IPS DF 4.7 (cell line): Measurements from ENCODE around the gene ME3.
"Not testable (repeated sequence)": the region's sequence is repeated elsewhere in the genome, so short reads cannot be mapped to it uniquely, and the experiment has no call there.

Experiments
- DNase-seq: peaks from one replicate; pipeline ENCODE4 v3.0.0-alpha.2; 2013; ENCODE audit warnings: low spot score; ENCODE audit errors: extremely low read depth

Gene ME3

GRCh38 chr11:86440843-86441242, 231.6 kb downstream of the ME3 start:
- no peak for DNase-seq

GRCh38 chr11:86440305-86440716, 232.1 kb downstream of the ME3 start:
- DNase-seq = no peak

GRCh38 chr11:86438685-86439084, 233.7 kb downstream of the ME3 start:
- no peak for DNase-seq

GRCh38 chr11:86435711-86436110, 236.7 kb downstream of the ME3 start:
- no peak for DNase-seq

- not testable (repeated sequence) for DNase-seq
These were observed 238.9 kb downstream of the ME3 start for GRCh38 chr11:86433361-86434095.

GRCh38 chr11:86431258-86431657, 241.2 kb downstream of the ME3 start:
- no peak for DNase-seq

- DNase-seq = no peak
These were observed 245.0 kb downstream of the ME3 start for GRCh38 chr11:86427441-86427840.

GRCh38 chr11:86423488-86423887, 248.9 kb downstream of the ME3 start:
- not testable (repeated sequence) for DNase-seq

GRCh38 chr11:86422371-86422770, 250.0 kb downstream of the ME3 start:
- no peak for DNase-seq

- DNase-seq = no peak
These were observed 250.5 kb downstream of the ME3 start for GRCh38 chr11:86421946-86422345.

- DNase-seq = no peak
These were observed 253.5 kb downstream of the ME3 start for GRCh38 chr11:86418917-86419316.

GRCh38 chr11:86418513-86418912, 253.9 kb downstream of the ME3 start:
- no peak for DNase-seq

- DNase-seq = no peak
These were observed 254.3 kb downstream of the ME3 start for GRCh38 chr11:86418106-86418505.

GRCh38 chr11:86416951-86417350, 255.5 kb downstream of the ME3 start:
- not testable (repeated sequence) for DNase-seq

GRCh38 chr11:86416494-86416893, 255.9 kb downstream of the ME3 start:
- DNase-seq = no peak

- no peak for DNase-seq
These were observed 257.4 kb downstream of the ME3 start for GRCh38 chr11:86415026-86415425.

- no peak for DNase-seq
These were observed 258.4 kb downstream of the ME3 start for GRCh38 chr11:86414032-86414431.

- DNase-seq = no peak
These were observed 263.6 kb downstream of the ME3 start for GRCh38 chr11:86408845-86409244.

- DNase-seq = no peak
These were observed 269.0 kb downstream of the ME3 start for GRCh38 chr11:86403458-86403857.

- DNase-seq = no peak
These were observed 274.3 kb downstream of the ME3 start for GRCh38 chr11:86398106-86398505.

- no peak for DNase-seq
These were observed 275.1 kb downstream of the ME3 start for GRCh38 chr11:86397351-86397750.

GRCh38 chr11:86396396-86396795, 276.0 kb downstream of the ME3 start:
- no peak for DNase-seq

- no peak for DNase-seq
These were observed 277.3 kb downstream of the ME3 start for GRCh38 chr11:86395061-86395551.
